Activated naive CD4-positive, alpha-beta T cell treated with anti-CD3 and anti-CD28 coated beads for 36 hours (primary cell): Measurements from ENCODE around the gene VKORC1. TPM values are rescaled to one million over a fixed set of nuclear protein-coding genes. Genes with fewer than 3 reads are reported as not detected.
A peak's percentile ranks its signal among the peaks of the same experiment; 100 is the strongest.

Experiments used
- CTCF ChIA-PET: fragments of 350-600 bp; sonication (Branson Sonifier 250); formaldehyde crosslinking; loops from one replicate; lab custom pipeline; 2021; ENCODE audit warnings: antibody characterized with exemption; lab: Charles Lee
- DNase-seq: peaks from one replicate; pipeline ENCODE4 v3.0.0-alpha.2; 2020
- H3K27ac Mint-ChIP-seq: one replicate; pipeline ENCODE4 v1.8.0; 2021; ENCODE audit warnings: mild to moderate bottlenecking, mixed read lengths
- H3K27me3 Mint-ChIP-seq: one replicate; pipeline ENCODE4 v1.8.0; 2021; ENCODE audit warnings: low read depth, mixed read lengths
- H3K36me3 Mint-ChIP-seq: one replicate; pipeline ENCODE4 v1.8.0; 2021; ENCODE audit warnings: low read depth, mixed read lengths
- H3K4me1 Mint-ChIP-seq: one replicate; pipeline ENCODE4 v1.8.0; 2021; ENCODE audit warnings: low read depth, mixed read lengths
- H3K4me3 Mint-ChIP-seq: one replicate; pipeline ENCODE4 v1.8.0; 2021; ENCODE audit warnings: mild to moderate bottlenecking, moderate library complexity, mixed read lengths
- H3K9me3 Mint-ChIP-seq: one replicate; pipeline ENCODE4 v1.8.0; 2021; ENCODE audit warnings: mixed read lengths
- intact Hi-C: fragments of 100-400 bp; cut with micrococcal nuclease; formaldehyde crosslinking; loops from one replicate; pipeline ENCODE4 v1.15.1; 2023
- total RNA-seq, 2 experiments: library from RNA; stranded (reverse); gene quantifications; one replicate each; pipeline ENCODE4 v1.2.3, GENCODE V29; 2021

The VKORC1 gene
- total RNA-seq, 2 experiments from 2014 or later, result 43.4 to 47.8 TPM

DNA sequence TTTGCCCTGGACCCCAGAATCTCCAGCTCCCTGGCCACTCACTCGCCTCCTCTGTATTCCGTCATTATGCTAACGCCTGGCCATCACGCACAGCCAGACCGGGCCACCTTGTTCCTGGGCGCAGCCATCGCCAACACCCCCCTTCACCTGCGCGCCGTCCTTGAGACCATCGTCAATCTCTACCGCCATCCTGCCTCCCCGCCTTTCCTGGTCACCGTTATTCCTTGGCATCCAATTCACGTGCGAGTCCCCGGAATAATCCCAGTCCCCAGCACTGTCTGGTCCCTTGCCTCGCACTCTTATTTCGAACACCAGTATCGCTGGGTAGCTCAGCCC, 541 bp downstream of the VKORC1 start:
- intact Hi-C loops, result loop anchor here (1.0 to 10.0 kb wide), 8 partner anchors 15 to 219 kb away; partner anchors contain the start of genes BCKDK, FUS, KAT8 and SETD1A
- H3K27ac Mint-ChIP-seq, result peak overlapping the region; percentile 83
- H3K9me3 Mint-ChIP-seq, result no peaks in the 10 kb centered on the region
- peaks cover 7% of the 10 kb centered on the region for H3K36me3 Mint-ChIP-seq
- CTCF ChIA-PET, result interaction anchor here (1.0 to 2.0 kb wide), 2 partner anchors 48 to 108 kb away, joined by 3 to 7 read pairs; no protein-coding TSS in a partner anchor
- DNase-seq, result peak; percentile 12
- peak overlapping the region; percentile 89 for H3K4me3 Mint-ChIP-seq
- H3K4me1 Mint-ChIP-seq, result peaks cover 31% of the 10 kb centered on the region
- H3K27me3 Mint-ChIP-seq, result no peaks in the 10 kb centered on the region

DNA sequence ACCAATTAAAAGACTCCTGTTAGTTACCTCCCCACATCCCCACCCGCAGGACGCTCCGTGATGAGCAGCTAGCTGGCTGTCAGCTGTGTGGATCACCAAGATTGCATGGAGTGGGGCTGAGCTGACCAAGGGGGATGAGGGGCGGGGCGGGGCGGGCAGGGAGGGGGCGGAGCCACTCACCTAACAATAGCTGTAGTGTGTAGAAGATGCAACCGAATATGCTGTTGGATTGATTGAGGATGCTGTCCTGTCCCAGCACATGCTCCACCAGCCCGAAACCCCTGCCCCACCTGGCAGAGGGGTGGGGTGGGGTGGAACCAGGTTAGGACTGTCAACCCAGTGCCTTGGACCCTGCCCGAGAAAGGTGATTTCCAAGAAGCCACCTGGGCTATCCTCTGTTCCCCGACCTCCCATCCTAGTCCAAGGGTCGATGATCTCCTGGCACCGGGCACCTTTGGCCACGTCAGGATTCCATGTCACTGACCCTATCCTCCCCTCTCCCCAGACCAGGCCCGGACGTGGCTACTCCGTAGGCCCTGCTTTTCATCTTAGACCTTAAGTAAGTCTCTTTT, 1.4 kb downstream of the VKORC1 start:
- intact Hi-C loops, result loop anchor here (10.0 kb wide), 1 partner anchor 218 kb away; no protein-coding TSS in a partner anchor
- H3K9me3 Mint-ChIP-seq, result no peaks in the 10 kb centered on the region
- peaks cover 7% of the 10 kb centered on the region for H3K36me3 Mint-ChIP-seq
- H3K27me3 Mint-ChIP-seq, result no peaks in the 10 kb centered on the region
- DNase-seq, result peak; percentile 21
- CTCF ChIA-PET, result interaction anchor here (1.0 to 1.7 kb wide), 4 partner anchors 15 to 139 kb away, joined by 3 to 6 read pairs (median 3); partner anchors contain the start of gene ZNF668
- peaks cover 31% of the 10 kb centered on the region for H3K4me1 Mint-ChIP-seq
- no peak overlapping the region for H3K27ac Mint-ChIP-seq
- peak overlapping the region; percentile 89 for H3K4me3 Mint-ChIP-seq

DNA sequence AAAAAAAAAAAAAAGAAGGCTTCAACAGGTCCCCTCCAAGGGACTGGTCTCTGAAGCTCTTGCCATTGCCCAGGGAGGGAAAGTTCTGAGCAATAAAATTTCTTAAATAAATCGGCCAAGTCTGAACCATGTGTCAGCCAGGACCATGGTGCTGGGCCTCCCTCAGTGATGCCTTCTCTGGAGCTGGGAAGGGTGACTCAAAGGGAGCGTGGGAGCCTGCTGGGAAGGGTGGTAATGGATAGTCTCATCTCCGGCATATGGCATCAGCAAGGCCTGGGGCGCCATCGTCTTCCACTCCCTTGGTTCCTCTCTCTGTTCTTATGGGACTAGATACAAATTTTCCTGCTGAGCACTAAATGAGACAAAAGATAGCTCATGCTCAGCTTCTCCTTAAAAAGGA, 2.3 kb downstream of the VKORC1 start:
- Mint-ChIP-seq H3K36me3 (peaks cover 7% of the 10 kb centered on the region), H3K27ac (no peak overlapping the region), H3K27me3 (no peaks in the 10 kb centered on the region), H3K9me3 (no peaks in the 10 kb centered on the region), H3K4me3 (peak overlapping the region; percentile 12), H3K4me1 (peaks cover 31% of the 10 kb centered on the region)
- DNase-seq, result no peak
- intact Hi-C loops, result loop anchor here (10.0 kb wide), 1 partner anchor 218 kb away; no protein-coding TSS in a partner anchor
- CTCF ChIA-PET, result interaction anchor here (0.7 to 1.7 kb wide), 7 partner anchors 14 to 190 kb away, joined by 3 to 6 read pairs (median 3); partner anchors contain the start of genes HSD3B7 and ZNF668

DNA sequence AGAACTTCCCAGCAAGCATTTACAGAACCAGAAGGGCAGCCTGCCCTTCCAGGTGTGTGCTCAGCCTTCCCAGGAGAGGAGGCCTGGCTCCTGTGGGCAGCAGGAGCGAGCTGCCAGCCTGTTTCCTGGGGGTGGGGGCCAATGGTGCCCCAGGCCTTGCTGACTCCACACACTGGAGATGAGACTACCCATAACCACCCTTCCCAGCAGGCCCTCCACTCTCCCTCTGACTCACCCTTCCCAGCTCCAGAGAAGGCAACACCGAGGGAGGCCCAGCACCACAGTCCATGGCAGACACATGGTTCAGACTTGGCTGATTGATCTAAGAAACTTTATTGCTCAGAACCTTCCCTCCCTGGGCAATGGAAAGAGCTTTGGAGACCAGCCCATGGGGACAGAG, 4.1 kb downstream of the VKORC1 start:
- Mint-ChIP-seq H3K27me3 (no peaks in the 10 kb centered on the region), H3K4me1 (peaks cover 28% of the 10 kb centered on the region), H3K9me3 (no peaks in the 10 kb centered on the region), H3K27ac (no peak overlapping the region), H3K36me3 (peaks cover 7% of the 10 kb centered on the region), H3K4me3 (no peak overlapping the region)
- CTCF ChIA-PET, result no interaction called here
- intact Hi-C loops, result loop anchor here (10.0 kb wide), 1 partner anchor 216 kb away; no protein-coding TSS in a partner anchor
- DNase-seq, result no peak

DNA sequence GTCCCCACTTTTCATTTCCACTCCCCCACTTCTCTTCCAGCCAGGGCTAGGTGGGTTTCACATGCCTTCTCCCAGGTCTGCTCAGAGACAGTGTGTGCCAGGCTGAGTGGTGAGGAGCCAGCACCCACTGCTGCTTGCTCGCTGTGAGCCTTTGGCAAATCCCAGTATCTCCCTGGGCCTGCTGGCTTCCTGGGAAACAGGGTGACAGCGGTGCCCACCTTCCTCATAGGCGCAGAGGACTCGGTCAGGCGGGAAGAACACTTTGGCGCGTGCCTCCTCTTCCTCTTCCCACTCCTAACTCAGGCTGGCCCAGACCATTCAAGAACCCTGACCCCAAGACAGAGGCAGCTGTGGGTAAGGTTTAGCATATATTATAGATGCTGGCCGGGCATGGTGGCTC, 5.4 kb downstream of the VKORC1 start:
- DNase-seq, result no peak
- no peak overlapping the region for H3K4me3 Mint-ChIP-seq
- CTCF ChIA-PET, result no interaction called here
- intact Hi-C loops, result no loop called here
- H3K4me1 Mint-ChIP-seq, result peaks cover 17% of the 10 kb centered on the region
- no peaks in the 10 kb centered on the region for H3K9me3 Mint-ChIP-seq
- H3K36me3 Mint-ChIP-seq, result peaks cover 7% of the 10 kb centered on the region
- H3K27me3 Mint-ChIP-seq, result no peaks in the 10 kb centered on the region
- H3K27ac Mint-ChIP-seq, result no peak overlapping the region

DNA sequence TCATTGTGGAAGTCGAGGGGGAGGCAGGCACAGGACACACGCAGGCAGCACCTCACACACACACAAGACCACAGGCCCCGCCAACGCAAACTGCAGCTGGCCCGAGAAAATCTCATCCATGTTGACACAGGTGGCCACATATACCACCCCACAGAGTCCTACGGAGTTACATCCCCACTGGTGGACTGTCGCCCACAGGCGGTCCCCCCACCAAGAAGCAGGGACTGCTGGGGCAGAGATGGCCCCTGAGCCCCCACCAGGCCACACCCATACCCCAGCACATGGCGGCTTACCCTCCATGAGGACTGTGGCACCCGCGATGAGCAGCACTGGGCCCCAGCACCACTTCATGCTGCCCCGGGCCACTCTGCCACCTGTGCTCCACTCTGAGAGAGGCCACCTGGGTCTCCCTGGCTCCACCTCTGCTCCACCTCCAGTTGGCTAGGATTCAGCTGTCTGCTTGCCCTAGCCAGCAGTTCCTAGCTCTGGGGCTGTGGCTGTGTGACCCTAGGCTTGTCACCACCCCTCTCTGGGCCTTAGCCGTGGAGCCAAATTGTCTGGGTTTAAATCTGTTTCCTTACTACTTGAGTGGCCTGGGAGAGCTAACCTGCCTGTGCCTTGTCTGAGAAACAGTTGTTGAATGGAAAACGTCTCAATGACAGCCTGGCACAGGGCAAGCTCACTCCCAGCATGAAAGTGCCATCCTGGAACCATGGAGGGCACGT, 6.0 kb downstream of the VKORC1 start, which contains the start of gene PRSS53:
PRSS53 (minus strand) TSS at position 485 of the 725 bp plus-strand sequence; CDS start at position 351, 134 bp downstream.
- Mint-ChIP-seq H3K27me3 (no peaks in the 10 kb centered on the region), H3K36me3 (peaks cover 7% of the 10 kb centered on the region), H3K4me1 (peaks cover 14% of the 10 kb centered on the region), H3K4me3 (no peak within 1 kb of the TSS), H3K9me3 (no peaks in the 10 kb centered on the region), H3K27ac (no peak within 1 kb of the TSS)
- DNase-seq, result no peak
- intact Hi-C loops, result no loop called here
- CTCF ChIA-PET, result no interaction called here

DNA sequence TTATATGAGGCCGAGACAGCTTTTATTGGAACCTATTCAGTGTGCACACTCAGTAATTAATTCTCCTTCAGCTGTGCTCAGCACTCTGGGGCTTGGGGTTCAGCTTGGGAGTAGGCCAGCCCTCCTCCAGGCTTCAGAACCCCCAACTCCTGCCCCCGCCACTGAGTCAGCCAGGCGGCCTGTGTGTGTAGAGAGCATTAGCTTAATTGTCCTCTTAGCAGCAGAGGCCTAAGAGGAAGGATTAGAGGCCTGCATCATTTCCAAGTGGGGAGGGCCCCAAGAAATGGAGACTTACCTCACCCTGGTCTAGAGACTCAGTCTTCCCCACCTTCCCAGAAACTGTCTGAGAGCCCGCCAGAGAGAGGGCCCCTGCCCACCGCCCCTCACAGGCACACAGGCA, 6.6 kb downstream of the VKORC1 start:
- H3K9me3 Mint-ChIP-seq, result no peaks in the 10 kb centered on the region
- no peak overlapping the region for H3K4me3 Mint-ChIP-seq
- peaks cover 10% of the 10 kb centered on the region for H3K4me1 Mint-ChIP-seq
- intact Hi-C loops, result no loop called here
- CTCF ChIA-PET, result no interaction called here
- peaks cover 7% of the 10 kb centered on the region for H3K36me3 Mint-ChIP-seq
- no peaks in the 10 kb centered on the region for H3K27me3 Mint-ChIP-seq
- no peak for DNase-seq
- H3K27ac Mint-ChIP-seq, result no peak overlapping the region

DNA sequence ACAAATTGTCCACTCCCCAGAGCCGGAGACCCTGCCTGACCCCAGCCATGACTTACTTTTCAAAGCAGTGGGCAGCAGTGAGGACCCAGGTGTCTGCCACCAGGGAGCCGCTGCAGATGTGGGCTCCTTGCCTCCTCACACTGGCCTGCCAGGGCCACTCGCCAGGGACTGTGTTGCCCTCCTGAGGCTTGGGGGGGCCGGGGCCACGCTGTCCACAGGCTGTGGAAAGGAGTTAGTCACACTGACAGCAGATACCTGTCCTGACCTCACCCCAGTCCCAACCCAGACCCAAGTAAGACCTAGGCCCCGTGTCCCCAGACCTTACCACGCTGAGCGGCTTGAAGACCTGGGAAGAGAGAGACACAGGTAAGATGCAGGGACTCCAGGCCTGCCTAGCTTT, 7.1 kb downstream of the VKORC1 start:
- Mint-ChIP-seq H3K4me3 (no peak overlapping the region), H3K9me3 (no peaks in the 10 kb centered on the region), H3K36me3 (peaks cover 7% of the 10 kb centered on the region), H3K27me3 (no peaks in the 10 kb centered on the region), H3K27ac (no peak overlapping the region), H3K4me1 (peaks cover 5% of the 10 kb centered on the region)
- CTCF ChIA-PET, result no interaction called here
- intact Hi-C loops, result no loop called here
- DNase-seq, result no peak

DNA sequence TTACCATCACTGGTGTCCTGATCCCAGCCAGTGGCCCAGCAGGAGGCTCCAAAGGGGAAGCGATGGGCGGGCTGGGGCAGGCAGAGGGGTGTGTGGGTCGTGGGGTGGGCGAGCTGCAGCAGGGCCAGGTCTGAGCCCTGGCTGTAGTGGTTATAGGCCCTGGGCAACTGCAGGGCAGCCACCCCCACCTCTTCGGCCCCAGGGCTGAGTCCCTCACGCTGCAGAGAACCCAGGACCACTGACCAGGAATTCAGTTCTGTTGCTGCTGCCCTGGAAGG, 8.0 kb downstream of the VKORC1 start:
- Mint-ChIP-seq H3K27ac (no peak overlapping the region), H3K4me1 (peaks cover 10% of the 10 kb centered on the region), H3K9me3 (no peaks in the 10 kb centered on the region), H3K36me3 (peaks cover 9% of the 10 kb centered on the region), H3K4me3 (no peak overlapping the region), H3K27me3 (no peaks in the 10 kb centered on the region)
- intact Hi-C loops, result no loop called here
- CTCF ChIA-PET, result interaction anchor here (0.5 kb wide), 1 partner anchor 92 kb away, joined by 3 read pairs; no protein-coding TSS in a partner anchor
- no peak for DNase-seq

DNA sequence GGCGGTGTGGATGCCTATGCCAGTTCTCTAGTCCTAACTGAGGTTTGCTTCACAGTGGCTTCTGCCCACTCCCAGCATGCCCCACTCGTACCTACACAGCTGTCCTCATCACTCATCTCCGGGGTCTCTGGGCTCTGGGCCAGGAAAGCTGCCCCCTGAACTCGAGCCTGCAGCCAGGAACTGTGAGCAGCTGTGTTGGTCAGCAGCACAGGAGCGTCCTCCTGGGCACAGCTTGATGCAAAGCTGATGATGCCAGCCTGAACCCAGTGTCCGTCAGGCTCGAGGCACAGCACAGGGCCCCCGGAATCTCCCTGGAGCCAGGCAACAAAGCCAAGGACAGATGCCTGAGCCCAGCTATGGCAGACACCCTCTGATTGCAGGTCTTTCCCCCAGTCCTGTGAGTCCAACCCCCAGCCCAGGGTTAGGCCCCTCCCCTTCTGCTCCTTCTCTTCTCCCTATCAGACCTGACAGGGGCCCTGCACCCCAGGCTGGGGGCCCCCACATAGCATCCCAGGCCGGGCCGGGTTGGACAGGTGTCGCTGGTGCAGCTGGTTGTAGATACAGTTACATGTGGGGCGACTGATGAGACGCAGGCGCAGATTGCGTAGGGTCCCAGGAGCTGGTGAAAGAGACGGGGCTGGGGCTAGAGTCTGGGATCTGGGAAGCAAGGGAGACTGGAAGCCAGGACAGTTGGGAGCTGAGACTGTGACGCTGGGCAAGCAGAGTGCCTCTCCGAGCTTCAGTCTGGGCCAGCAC, 8.5 kb downstream of the VKORC1 start:
- H3K9me3 Mint-ChIP-seq, result no peaks in the 10 kb centered on the region
- no peak overlapping the region for H3K27ac Mint-ChIP-seq
- no peaks in the 10 kb centered on the region for H3K27me3 Mint-ChIP-seq
- DNase-seq, result no peak
- intact Hi-C loops, result no loop called here
- H3K4me1 Mint-ChIP-seq, result peaks cover 11% of the 10 kb centered on the region
- no peak overlapping the region for H3K4me3 Mint-ChIP-seq
- CTCF ChIA-PET, result interaction anchor here (0.5 kb wide), 1 partner anchor 92 kb away, joined by 3 read pairs; no protein-coding TSS in a partner anchor
- H3K36me3 Mint-ChIP-seq, result peaks cover 9% of the 10 kb centered on the region

DNA sequence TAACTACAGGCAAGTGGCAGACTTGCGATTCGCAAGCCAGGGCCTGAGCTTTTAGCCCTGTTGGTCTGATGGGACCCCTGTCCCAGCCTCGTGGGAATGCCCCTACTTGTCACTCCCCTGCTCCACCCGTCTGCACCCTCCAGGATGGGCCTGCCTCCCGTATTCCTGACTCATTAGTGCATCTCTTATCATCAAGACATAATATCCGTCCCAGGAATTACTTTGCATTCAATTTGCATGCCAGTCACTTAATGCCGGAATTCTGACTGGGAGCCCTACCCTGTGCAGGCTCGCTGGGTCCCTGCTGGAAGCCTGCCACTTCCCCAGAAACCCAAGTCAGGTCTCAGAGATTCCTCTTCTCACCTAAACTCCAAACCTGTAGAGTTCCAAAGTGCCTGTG, 9.2 kb downstream of the VKORC1 start:
- Mint-ChIP-seq H3K27ac (no peak overlapping the region), H3K4me3 (no peak overlapping the region), H3K9me3 (no peaks in the 10 kb centered on the region), H3K4me1 (peaks cover 10% of the 10 kb centered on the region), H3K27me3 (no peaks in the 10 kb centered on the region), H3K36me3 (peaks cover 8% of the 10 kb centered on the region)
- CTCF ChIA-PET, result no interaction called here
- intact Hi-C loops, result no loop called here
- no peak for DNase-seq

DNA sequence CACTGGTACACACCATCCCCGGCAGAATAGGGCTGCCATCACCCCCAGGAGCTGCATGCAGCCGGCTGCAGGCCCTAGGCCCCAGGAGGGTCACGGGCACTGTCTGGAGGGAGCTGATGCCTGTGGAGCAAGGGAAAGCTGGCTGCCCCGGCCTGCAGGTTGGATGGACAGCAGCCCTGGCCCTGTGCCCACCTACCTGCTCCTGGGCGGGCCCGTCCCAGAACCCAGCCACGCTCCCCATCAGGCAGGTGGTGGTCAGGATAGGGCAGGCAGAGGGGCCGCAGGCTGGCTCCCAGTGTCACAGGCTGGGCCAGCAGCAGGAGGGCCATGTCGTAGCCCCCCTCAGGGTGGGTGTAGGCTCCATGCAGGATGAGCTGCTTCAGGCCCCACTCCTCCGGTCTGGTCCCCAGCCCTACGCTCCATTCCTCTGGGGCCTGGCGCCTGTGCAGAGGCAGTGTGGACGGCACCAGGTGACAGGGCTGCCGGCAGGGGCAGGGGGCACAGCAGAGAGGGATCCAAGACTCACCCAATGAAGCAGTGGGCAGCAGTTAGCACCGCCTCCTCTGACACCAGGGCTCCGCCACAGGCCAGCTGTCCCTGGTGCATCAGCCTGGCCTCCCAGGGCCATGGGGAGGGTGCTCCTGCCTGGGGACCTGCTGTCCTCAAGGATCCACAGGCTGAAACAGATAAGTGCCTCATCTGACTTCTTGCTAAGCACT, 9.9 kb downstream of the VKORC1 start:
- no peaks in the 10 kb centered on the region for H3K9me3 Mint-ChIP-seq
- H3K27me3 Mint-ChIP-seq, result no peaks in the 10 kb centered on the region
- H3K4me3 Mint-ChIP-seq, result no peak overlapping the region
- H3K36me3 Mint-ChIP-seq, result peaks cover 8% of the 10 kb centered on the region
- CTCF ChIA-PET, result interaction anchor here (0.6 kb wide), 1 partner anchor 170 kb away, joined by 3 read pairs; no protein-coding TSS in a partner anchor
- peaks cover 10% of the 10 kb centered on the region for H3K4me1 Mint-ChIP-seq
- intact Hi-C loops, result no loop called here
- no peak for DNase-seq
- H3K27ac Mint-ChIP-seq, result no peak overlapping the region
